Naive B cell (primary cell): ENCODE measurements around the gene NEK11. TPM values are rescaled to one million over a fixed set of nuclear protein-coding genes. Genes with fewer than 3 reads are reported as not detected.

ENCODE experiments used
- polyA plus RNA-seq, 6 donors: library from polyadenylated mRNA; unstranded; fragments of 300-500 nt; fragmentation: Illumina TruSeq; gene quantifications; one replicate each; pipeline ENCODE4 v1.2.3, GENCODE V29; 2021; ENCODE audit warnings: low read depth in 6 of 6

Gene NEK11
- polyA plus RNA-seq, 6 donors from 2014 or later = 0.52 to 1.4 (median 0.89) TPM; not detected in 1

Other genes with a start within 250 kb of the NEK11 start
- 10 to 100 TPM in 4 of 6 donors, 1 to 10 TPM in 2; 8.6 to 17.5 (median 12.7) TPM for gene ATP2C1, start 132.8 kb upstream of the NEK11 start, polyA plus RNA-seq
- 10 to 100 TPM; 20.0 to 52.4 (median 24.3) TPM for gene ASTE1, start 52 bp upstream of the NEK11 start, polyA plus RNA-seq